CD4-positive, alpha-beta T cell treated with Interleukin-6 at 100 ng/mL for 8 hours (primary cell): Measurements from ENCODE around the gene KLHL29.

ENCODE experiments used
- DNase-seq: peaks from one replicate; pipeline ENCODE4 v3.0.0-alpha.2; 2020; ENCODE audit warnings: mixed read lengths, low spot score

Gene KLHL29

GRCh38 chr2:23682481-23682880, 297.5 kb downstream of the KLHL29 start:
- DNase-seq = no peak

- no peak for DNase-seq
Observed at GRCh38 chr2:23683001-23683400, 298.0 kb downstream of the KLHL29 start.

GRCh38 chr2:23684395-23685176, 299.6 kb downstream of the KLHL29 start:
- no peak for DNase-seq

- DNase-seq = no peak
Observed at GRCh38 chr2:23685181-23685580, 300.2 kb downstream of the KLHL29 start.

GRCh38 chr2:23685706-23686105, 300.7 kb downstream of the KLHL29 start:
- DNase-seq = no peak

- DNase-seq = no peak
Observed at GRCh38 chr2:23686405-23687029, 301.5 kb downstream of the KLHL29 start.

GRCh38 chr2:23687214-23687613, 302.2 kb downstream of the KLHL29 start:
- no peak for DNase-seq

GRCh38 chr2:23687713-23688112, 302.7 kb downstream of the KLHL29 start:
- no peak for DNase-seq

GRCh38 chr2:23688486-23689130, 303.6 kb downstream of the KLHL29 start:
- no peak for DNase-seq

GRCh38 chr2:23689131-23689700, 304.2 kb downstream of the KLHL29 start:
- no peak for DNase-seq

GRCh38 chr2:23689891-23690290, 304.9 kb downstream of the KLHL29 start:
- no peak for DNase-seq

- DNase-seq = no peak
Observed at GRCh38 chr2:23690421-23691105, 305.6 kb downstream of the KLHL29 start.

- no peak for DNase-seq
Observed at GRCh38 chr2:23691106-23691470, 306.1 kb downstream of the KLHL29 start.

- no peak for DNase-seq
Observed at GRCh38 chr2:23691565-23691964, 306.6 kb downstream of the KLHL29 start.

GRCh38 chr2:23692263-23692662, 307.3 kb downstream of the KLHL29 start:
- no peak for DNase-seq

- no peak for DNase-seq
Observed at GRCh38 chr2:23692851-23693605, 308.0 kb downstream of the KLHL29 start.

- DNase-seq = no peak
Observed at GRCh38 chr2:23693606-23693951, 308.6 kb downstream of the KLHL29 start.

GRCh38 chr2:23694058-23695045, 309.4 kb downstream of the KLHL29 start:
- DNase-seq = no peak

- DNase-seq = no peak
Observed at GRCh38 chr2:23695214-23695889, 310.4 kb downstream of the KLHL29 start.
